Measurements from ENCODE around the gene TMEM163. TPM values are rescaled to one million over a fixed set of nuclear protein-coding genes. Genes with fewer than 3 reads are reported as not detected.

TMEM163 gene
- total RNA-seq, 1 donor from 2014 or later, result not detected

DNA sequence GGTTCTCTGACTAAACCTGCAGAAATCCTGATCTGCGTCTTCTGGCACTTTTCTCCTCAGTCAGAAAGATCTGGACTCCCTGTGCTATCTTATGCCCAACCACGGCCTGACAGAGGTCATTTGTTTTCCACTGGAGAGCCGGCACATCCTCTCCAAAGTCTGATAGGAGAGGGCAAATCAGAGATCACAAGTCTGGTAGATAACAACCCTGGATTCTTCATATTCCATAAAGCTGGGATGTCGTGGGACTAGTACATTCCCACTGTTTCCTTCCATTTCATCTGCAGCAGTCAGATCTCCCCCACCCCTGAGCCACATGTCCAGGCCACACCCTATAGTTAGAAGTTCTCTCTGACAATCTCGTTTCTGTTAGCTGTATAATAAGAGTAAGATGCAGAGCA, 308.0 kb downstream of the TMEM163 start:
- no peak for DNase-seq (ENCODE audit: extremely low spot score, unreplicated experiment)
- Mint-ChIP-seq H3K4me1 (ENCODE audit: unreplicated experiment) (peaks cover 8% of the 10 kb centered on the region), H3K27me3 (ENCODE audit: unreplicated experiment) (no peaks in the 10 kb centered on the region), H3K9me3 (ENCODE audit: unreplicated experiment) (no peaks in the 10 kb centered on the region), H3K36me3 (ENCODE audit: unreplicated experiment) (no peaks in the 10 kb centered on the region), H3K4me3 (ENCODE audit: unreplicated experiment) (no peak overlapping the region), H3K27ac (ENCODE audit: unreplicated experiment) (no peak overlapping the region)
- no peak for TF ChIP-seq CTCF (IDR thresholded peaks at IDR 0.05)

DNA sequence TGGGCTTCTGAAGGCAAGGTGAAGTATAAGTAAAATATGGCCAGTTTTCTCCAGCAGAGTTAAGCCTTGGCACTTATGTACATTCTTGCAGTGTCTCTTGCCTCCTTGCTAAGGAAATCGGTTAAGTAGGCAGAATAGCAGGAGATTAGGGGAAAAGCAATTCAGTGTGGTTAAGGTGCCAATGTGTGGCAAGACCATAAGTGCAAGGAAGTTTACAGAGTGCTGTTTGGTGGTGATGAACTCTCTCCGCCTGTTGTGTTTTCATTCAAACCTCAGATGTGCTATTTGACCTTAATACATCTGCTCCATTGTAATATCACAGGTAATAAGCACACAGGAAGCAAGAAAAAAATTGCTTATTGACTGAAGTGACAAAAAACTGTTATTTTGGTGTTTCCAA, 308.8 kb downstream of the TMEM163 start:
- TF ChIP-seq CTCF (IDR thresholded peaks at IDR 0.05), result no peak
- no peak overlapping the region for H3K27ac Mint-ChIP-seq (ENCODE audit: unreplicated experiment)
- peaks cover 12% of the 10 kb centered on the region for H3K4me1 Mint-ChIP-seq (ENCODE audit: unreplicated experiment)
- no peaks in the 10 kb centered on the region for H3K9me3 Mint-ChIP-seq (ENCODE audit: unreplicated experiment)
- H3K4me3 Mint-ChIP-seq (ENCODE audit: unreplicated experiment), result no peak overlapping the region
- no peaks in the 10 kb centered on the region for H3K27me3 Mint-ChIP-seq (ENCODE audit: unreplicated experiment)
- no peaks in the 10 kb centered on the region for H3K36me3 Mint-ChIP-seq (ENCODE audit: unreplicated experiment)
- no peak for DNase-seq (ENCODE audit: extremely low spot score, unreplicated experiment)

DNA sequence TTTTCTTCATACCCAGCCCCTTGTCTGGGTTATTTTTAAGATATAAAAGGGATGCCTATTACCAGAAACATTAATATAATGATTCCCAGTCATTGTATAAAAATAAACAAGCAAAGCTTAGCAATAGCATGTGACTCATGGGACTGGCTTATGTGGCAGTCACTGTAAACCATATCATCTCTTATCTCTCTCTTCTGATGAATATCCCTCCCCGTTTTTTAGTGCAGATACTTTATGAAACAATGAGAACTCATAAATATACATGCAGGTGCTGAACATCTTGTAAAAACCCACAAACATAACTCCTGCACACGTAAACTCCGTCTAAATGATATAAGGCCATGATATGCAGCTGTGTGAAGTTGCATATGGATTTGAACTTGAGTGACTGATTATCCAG, 310.0 kb downstream of the TMEM163 start:
- Mint-ChIP-seq H3K27ac (ENCODE audit: unreplicated experiment) (no peak overlapping the region), H3K36me3 (ENCODE audit: unreplicated experiment) (no peaks in the 10 kb centered on the region), H3K27me3 (ENCODE audit: unreplicated experiment) (no peaks in the 10 kb centered on the region), H3K4me3 (ENCODE audit: unreplicated experiment) (no peak overlapping the region), H3K4me1 (ENCODE audit: unreplicated experiment) (peaks cover 12% of the 10 kb centered on the region), H3K9me3 (ENCODE audit: unreplicated experiment) (no peaks in the 10 kb centered on the region)
- DNase-seq (ENCODE audit: extremely low spot score, unreplicated experiment), result no peak
- no peak for TF ChIP-seq CTCF (IDR thresholded peaks at IDR 0.05)

DNA sequence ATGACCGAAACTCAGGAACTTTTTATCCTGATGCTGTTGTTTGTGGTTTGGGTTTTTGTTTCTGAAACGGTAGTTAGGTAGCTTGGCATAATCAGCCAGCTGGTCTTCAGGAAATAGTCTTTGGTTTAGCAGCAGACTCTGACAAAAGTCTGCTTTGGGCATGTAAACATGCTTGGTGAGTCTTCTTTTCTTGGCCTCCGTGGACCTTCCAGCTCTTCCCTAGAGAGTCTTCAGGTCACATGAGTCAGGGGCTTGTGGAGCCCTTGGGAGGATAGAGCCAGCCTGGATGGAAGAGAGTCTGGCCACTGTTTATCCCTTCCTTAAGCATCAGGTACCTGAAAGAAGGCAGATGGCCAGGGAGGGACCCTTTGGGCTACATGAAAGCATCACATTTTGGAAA, 310.4 kb downstream of the TMEM163 start:
- no peak for DNase-seq (ENCODE audit: extremely low spot score, unreplicated experiment)
- Mint-ChIP-seq H3K9me3 (ENCODE audit: unreplicated experiment) (no peaks in the 10 kb centered on the region), H3K36me3 (ENCODE audit: unreplicated experiment) (no peaks in the 10 kb centered on the region), H3K4me1 (ENCODE audit: unreplicated experiment) (peaks cover 12% of the 10 kb centered on the region), H3K27ac (ENCODE audit: unreplicated experiment) (no peak overlapping the region), H3K27me3 (ENCODE audit: unreplicated experiment) (no peaks in the 10 kb centered on the region), H3K4me3 (ENCODE audit: unreplicated experiment) (no peak overlapping the region)
- TF ChIP-seq CTCF (IDR thresholded peaks at IDR 0.05), result no peak

DNA sequence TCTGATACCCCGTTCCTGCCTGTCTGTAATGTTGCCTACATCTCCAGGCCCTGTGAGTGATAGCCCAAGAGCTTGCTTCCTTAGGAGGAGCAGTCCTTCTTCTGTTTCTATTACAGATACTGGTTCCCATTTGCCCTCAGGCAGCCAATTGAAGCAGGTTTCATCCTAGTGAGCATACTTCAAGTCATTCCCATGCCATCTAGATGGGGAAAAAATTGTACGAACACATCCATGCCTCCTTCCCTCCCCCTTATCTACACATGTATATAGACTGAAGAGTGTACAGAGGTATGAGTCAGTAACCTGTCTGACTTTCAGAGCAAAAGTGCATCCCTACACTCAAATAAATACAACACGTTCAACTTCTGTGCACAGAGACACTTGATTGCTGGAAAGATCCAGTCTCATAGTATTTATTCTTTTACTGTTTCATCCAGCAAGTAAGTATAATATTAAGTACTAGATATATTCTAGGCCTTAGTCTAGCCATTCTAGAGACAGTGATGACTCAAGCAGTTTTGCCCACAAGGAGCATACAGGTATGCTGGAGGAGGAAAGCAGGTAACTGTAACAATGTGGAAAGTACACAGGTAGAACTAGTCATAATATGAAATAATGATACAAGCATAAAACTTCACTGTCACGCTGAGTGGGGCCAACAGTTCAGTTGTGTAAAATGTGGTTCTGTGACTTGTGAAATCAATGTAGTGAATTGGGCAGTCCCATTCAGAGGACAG, 311.5 kb downstream of the TMEM163 start:
- Mint-ChIP-seq H3K27ac (ENCODE audit: unreplicated experiment) (no peak overlapping the region), H3K27me3 (ENCODE audit: unreplicated experiment) (no peaks in the 10 kb centered on the region), H3K9me3 (ENCODE audit: unreplicated experiment) (no peaks in the 10 kb centered on the region), H3K4me1 (ENCODE audit: unreplicated experiment) (peaks cover 18% of the 10 kb centered on the region), H3K36me3 (ENCODE audit: unreplicated experiment) (no peaks in the 10 kb centered on the region), H3K4me3 (ENCODE audit: unreplicated experiment) (no peak overlapping the region)
- TF ChIP-seq CTCF (IDR thresholded peaks at IDR 0.05), result no peak
- no peak for DNase-seq (ENCODE audit: extremely low spot score, unreplicated experiment)
